Measurements from ENCODE around the gene MBNL2. TPM values are rescaled to one million over a fixed set of nuclear protein-coding genes. Genes with fewer than 3 reads are reported as not detected.

MBNL2 gene
- total RNA-seq, 1 donor from 2014 or later, result 43.7 TPM

GRCh38 chr13:97329331-97329730, 107.2 kb downstream of the MBNL2 start:
- H3K4me3 Mint-ChIP-seq, result no peak overlapping the region

GRCh38 chr13:97330448-97330847, 108.3 kb downstream of the MBNL2 start:
- peaks cover 19% of the 10 kb centered on the region for H3K4me1 Mint-ChIP-seq (ENCODE audit: unreplicated experiment)
- H3K9me3 Mint-ChIP-seq, result no peaks in the 10 kb centered on the region
- H3K36me3 Mint-ChIP-seq, result peaks cover 6% of the 10 kb centered on the region
- no peak overlapping the region for H3K4me3 Mint-ChIP-seq
- H3K27me3 Mint-ChIP-seq, result no peaks in the 10 kb centered on the region
- DNase-seq (ENCODE audit: extremely low spot score, unreplicated experiment), result no peak
- TF ChIP-seq CTCF (conservative IDR thresholded peaks at IDR 0.05), result no peak
- H3K27ac Mint-ChIP-seq, result no peak overlapping the region

More at GRCh38 chr13:97329331-97329730, 107.2 kb downstream of the MBNL2 start:
- Mint-ChIP-seq H3K9me3 (no peaks in the 10 kb centered on the region), H3K27me3 (no peaks in the 10 kb centered on the region), H3K4me1 (ENCODE audit: unreplicated experiment) (peaks cover 15% of the 10 kb centered on the region), H3K27ac (no peak overlapping the region), H3K36me3 (peaks cover 6% of the 10 kb centered on the region)
- no peak for TF ChIP-seq CTCF (conservative IDR thresholded peaks at IDR 0.05)
- no peak for DNase-seq (ENCODE audit: extremely low spot score, unreplicated experiment)

GRCh38 chr13:97332742-97333141, 110.6 kb downstream of the MBNL2 start:
- Mint-ChIP-seq H3K27ac (no peak overlapping the region), H3K27me3 (no peaks in the 10 kb centered on the region), H3K36me3 (peaks cover 6% of the 10 kb centered on the region), H3K4me1 (ENCODE audit: unreplicated experiment) (peaks cover 15% of the 10 kb centered on the region), H3K4me3 (no peak overlapping the region), H3K9me3 (no peaks in the 10 kb centered on the region)
- DNase-seq (ENCODE audit: extremely low spot score, unreplicated experiment), result no peak
- no peak for TF ChIP-seq CTCF (conservative IDR thresholded peaks at IDR 0.05)

GRCh38 chr13:97333983-97334382, 111.8 kb downstream of the MBNL2 start:
- no peak for TF ChIP-seq CTCF (conservative IDR thresholded peaks at IDR 0.05)
- no peak for DNase-seq (ENCODE audit: extremely low spot score, unreplicated experiment)
- H3K27me3 Mint-ChIP-seq, result no peaks in the 10 kb centered on the region
- no peak overlapping the region for H3K4me3 Mint-ChIP-seq
- peaks cover 12% of the 10 kb centered on the region for H3K4me1 Mint-ChIP-seq (ENCODE audit: unreplicated experiment)
- H3K36me3 Mint-ChIP-seq, result peaks cover 6% of the 10 kb centered on the region
- no peak overlapping the region for H3K27ac Mint-ChIP-seq
- H3K9me3 Mint-ChIP-seq, result no peaks in the 10 kb centered on the region

GRCh38 chr13:97334690-97335089, 112.6 kb downstream of the MBNL2 start:
- Mint-ChIP-seq H3K4me1 (ENCODE audit: unreplicated experiment) (peaks cover 12% of the 10 kb centered on the region), H3K36me3 (peaks cover 6% of the 10 kb centered on the region), H3K9me3 (no peaks in the 10 kb centered on the region), H3K27ac (no peak overlapping the region), H3K4me3 (no peak overlapping the region), H3K27me3 (no peaks in the 10 kb centered on the region)
- no peak for DNase-seq (ENCODE audit: extremely low spot score, unreplicated experiment)
- no peak for TF ChIP-seq CTCF (conservative IDR thresholded peaks at IDR 0.05)
